ENCODE results near the gene TECPR1.

TECPR1 gene

GRCh38 chr7:98294326-98294725 lies 42.3 kb upstream of the TECPR1 start:
- H3K36me3 ChIP-seq (ENCODE audit: control insufficient read depth in 4 of 4, insufficient read depth in 4 of 4, low read length in 3 of 4) = peaks cover 0 to 38% (median 24%) of the 10 kb centered on the region in 4 experiments

GRCh38 chr7:98293746-98294145 lies 41.7 kb upstream of the TECPR1 start:
- H3K4me3 ChIP-seq (ENCODE audit: control insufficient read depth in 1 of 7, extremely low read depth in 1 of 7, insufficient read depth in 4 of 7, low read depth in 2 of 7, low read length in 6 of 7) = no peak overlapping the region
- H3K27ac ChIP-seq (ENCODE audit: insufficient read depth in 1 of 2, low read depth in 1 of 2, low read length in 2 of 2, poor library complexity in 1 of 2, severe bottlenecking in 2 of 2) = no peak overlapping the region
- 97% methylated on average over 7 of the region's 13 CpGs for WGBS (ENCODE audit: insufficient coverage)
- DNase-seq = no peak
- POLR2A ChIA-PET = no interaction called here
- peaks cover 0 to 5% (median 0%) of the 10 kb centered on the region in 4 experiments for H3K4me1 ChIP-seq (ENCODE audit: control extremely low read depth in 1 of 4, control insufficient read depth in 4 of 4, insufficient read depth in 4 of 4, low read length in 3 of 4)
- no peaks in the 10 kb centered on the region for H3K27me3 ChIP-seq (replicated peaks in 2 of 5; ENCODE audit: control insufficient read depth in 4 of 5, insufficient read depth in 5 of 5, low read length in 4 of 5)
- H3K9me3 ChIP-seq (ENCODE audit: control extremely low read depth in 1 of 5, control insufficient read depth in 4 of 5, insufficient read depth in 2 of 5, low read depth in 1 of 5, low read length in 4 of 5) = no peaks in the 10 kb centered on the region
- CTCF ChIA-PET = interaction anchor here (0.8 to 1.3 kb wide), 4 partner anchors 8 to 544 kb away, joined by 3 to 5 read pairs (median 3); no protein-coding TSS in a partner anchor
- peaks cover 0 to 41% (median 26%) of the 10 kb centered on the region in 4 experiments for H3K36me3 ChIP-seq (ENCODE audit: control insufficient read depth in 4 of 4, insufficient read depth in 4 of 4, low read length in 3 of 4)

More at GRCh38 chr7:98294326-98294725, 42.3 kb upstream of the TECPR1 start:
- no peak for DNase-seq
- Histone ChIP-seq H3K9me3 (ENCODE audit: control extremely low read depth in 1 of 5, control insufficient read depth in 4 of 5, insufficient read depth in 2 of 5, low read depth in 1 of 5, low read length in 4 of 5) (no peaks in the 10 kb centered on the region), H3K27ac (ENCODE audit: insufficient read depth in 1 of 2, low read depth in 1 of 2, low read length in 2 of 2, poor library complexity in 1 of 2, severe bottlenecking in 2 of 2) (no peak overlapping the region), H3K4me3 (ENCODE audit: control insufficient read depth in 1 of 7, extremely low read depth in 1 of 7, insufficient read depth in 4 of 7, low read depth in 2 of 7, low read length in 6 of 7) (no peak overlapping the region), H3K4me1 (ENCODE audit: control extremely low read depth in 1 of 4, control insufficient read depth in 4 of 4, insufficient read depth in 4 of 4, low read length in 3 of 4) (peaks cover 0 to 3% (median 0%) of the 10 kb centered on the region in 4 experiments), H3K27me3 (replicated peaks in 2 of 5; ENCODE audit: control insufficient read depth in 4 of 5, insufficient read depth in 5 of 5, low read length in 4 of 5) (no peaks in the 10 kb centered on the region)
- POLR2A ChIA-PET = no interaction called here
- 98% methylated on average over 15 of the region's 15 CpGs for WGBS (ENCODE audit: insufficient coverage)
- CTCF ChIA-PET = interaction anchor here (0.8 to 1.6 kb wide), 6 partner anchors 8 to 544 kb away, joined by 3 to 5 read pairs (median 3); no protein-coding TSS in a partner anchor

- no peak for DNase-seq
- Histone ChIP-seq H3K9me3 (ENCODE audit: control extremely low read depth in 1 of 5, control insufficient read depth in 4 of 5, insufficient read depth in 2 of 5, low read depth in 1 of 5, low read length in 4 of 5) (no peaks in the 10 kb centered on the region), H3K27me3 (replicated peaks in 2 of 5; ENCODE audit: control insufficient read depth in 4 of 5, insufficient read depth in 5 of 5, low read length in 4 of 5) (no peaks in the 10 kb centered on the region), H3K4me1 (ENCODE audit: control extremely low read depth in 1 of 4, control insufficient read depth in 4 of 4, insufficient read depth in 4 of 4, low read length in 3 of 4) (peaks cover 0 to 6% (median under 1%) of the 10 kb centered on the region in 4 experiments), H3K4me3 (ENCODE audit: control insufficient read depth in 1 of 7, extremely low read depth in 1 of 7, insufficient read depth in 4 of 7, low read depth in 2 of 7, low read length in 6 of 7) (no peak overlapping the region), H3K27ac (ENCODE audit: insufficient read depth in 1 of 2, low read depth in 1 of 2, low read length in 2 of 2, poor library complexity in 1 of 2, severe bottlenecking in 2 of 2) (no peak overlapping the region), H3K36me3 (ENCODE audit: control insufficient read depth in 4 of 4, insufficient read depth in 4 of 4, low read length in 3 of 4) (peaks cover 0 to 42% (median 27%) of the 10 kb centered on the region in 4 experiments)
- POLR2A ChIA-PET = no interaction called here
- CTCF ChIA-PET = interaction anchor here (0.9 to 1.1 kb wide), 2 partner anchors 25 to 545 kb away, joined by 3 read pairs; no protein-coding TSS in a partner anchor
- 96% methylated on average over 14 of the region's 17 CpGs for WGBS (ENCODE audit: insufficient coverage)
Observed at GRCh38 chr7:98293265-98293664, 41.2 kb upstream of the TECPR1 start.

GRCh38 chr7:98291717-98292116 lies 39.7 kb upstream of the TECPR1 start:
- 98% methylated on average over 6 of the region's 7 CpGs for WGBS (ENCODE audit: insufficient coverage)
- DNase-seq = peak in 2 of 3 donors; percentile 37 to 41
- Histone ChIP-seq H3K4me1 (ENCODE audit: control extremely low read depth in 1 of 4, control insufficient read depth in 4 of 4, insufficient read depth in 4 of 4, low read length in 3 of 4) (peaks cover 0 to 20% (median 11%) of the 10 kb centered on the region in 4 experiments), H3K36me3 (ENCODE audit: control insufficient read depth in 4 of 4, insufficient read depth in 4 of 4, low read length in 3 of 4) (peaks cover 0 to 50% (median 28%) of the 10 kb centered on the region in 4 experiments), H3K9me3 (ENCODE audit: control extremely low read depth in 1 of 5, control insufficient read depth in 4 of 5, insufficient read depth in 2 of 5, low read depth in 1 of 5, low read length in 4 of 5) (no peaks in the 10 kb centered on the region), H3K27ac (ENCODE audit: insufficient read depth in 1 of 2, low read depth in 1 of 2, low read length in 2 of 2, poor library complexity in 1 of 2, severe bottlenecking in 2 of 2) (no peak overlapping the region), H3K27me3 (replicated peaks in 2 of 5; ENCODE audit: control insufficient read depth in 4 of 5, insufficient read depth in 5 of 5, low read length in 4 of 5) (no peaks in the 10 kb centered on the region), H3K4me3 (ENCODE audit: control insufficient read depth in 1 of 7, extremely low read depth in 1 of 7, insufficient read depth in 4 of 7, low read depth in 2 of 7, low read length in 6 of 7) (no peak overlapping the region)
- POLR2A ChIA-PET = no interaction called here
- CTCF ChIA-PET = no interaction called here

GRCh38 chr7:98289333-98289875 lies 37.4 kb upstream of the TECPR1 start:
- ChIA-PET POLR2A (no interaction called here), CTCF (no interaction called here)
- no peaks in the 10 kb centered on the region for H3K27me3 ChIP-seq (replicated peaks in 2 of 5; ENCODE audit: control insufficient read depth in 4 of 5, insufficient read depth in 5 of 5, low read length in 4 of 5)
- DNase-seq = no peak
- no peak overlapping the region for H3K27ac ChIP-seq (ENCODE audit: insufficient read depth in 1 of 2, low read depth in 1 of 2, low read length in 2 of 2, poor library complexity in 1 of 2, severe bottlenecking in 2 of 2)
- H3K4me1 ChIP-seq (ENCODE audit: control extremely low read depth in 1 of 4, control insufficient read depth in 4 of 4, insufficient read depth in 4 of 4, low read length in 3 of 4) = peaks cover 0 to 44% (median 28%) of the 10 kb centered on the region in 4 experiments
- no peak overlapping the region for H3K4me3 ChIP-seq (ENCODE audit: control insufficient read depth in 1 of 7, extremely low read depth in 1 of 7, insufficient read depth in 4 of 7, low read depth in 2 of 7, low read length in 6 of 7)
- whole genome bisulfite sequencing (ENCODE audit: insufficient coverage) = 100% methylated on average over 3 of the region's 4 CpGs
- H3K36me3 ChIP-seq (ENCODE audit: control insufficient read depth in 4 of 4, insufficient read depth in 4 of 4, low read length in 3 of 4) = peaks cover 0 to 45% (median 28%) of the 10 kb centered on the region in 4 experiments
- no peaks in the 10 kb centered on the region for H3K9me3 ChIP-seq (ENCODE audit: control extremely low read depth in 1 of 5, control insufficient read depth in 4 of 5, insufficient read depth in 2 of 5, low read depth in 1 of 5, low read length in 4 of 5)

GRCh38 chr7:98288064-98288823 lies 36.2 kb upstream of the TECPR1 start:
- DNase-seq = no peak
- Histone ChIP-seq H3K9me3 (ENCODE audit: control extremely low read depth in 1 of 5, control insufficient read depth in 4 of 5, insufficient read depth in 2 of 5, low read depth in 1 of 5, low read length in 4 of 5) (no peaks in the 10 kb centered on the region), H3K36me3 (ENCODE audit: control insufficient read depth in 4 of 4, insufficient read depth in 4 of 4, low read length in 3 of 4) (peaks cover 0 to 43% (median 21%) of the 10 kb centered on the region in 4 experiments), H3K4me1 (ENCODE audit: control extremely low read depth in 1 of 4, control insufficient read depth in 4 of 4, insufficient read depth in 4 of 4, low read length in 3 of 4) (peaks cover under 1 to 55% (median 40%) of the 10 kb centered on the region in 4 experiments), H3K4me3 (ENCODE audit: control insufficient read depth in 1 of 7, extremely low read depth in 1 of 7, insufficient read depth in 4 of 7, low read depth in 2 of 7, low read length in 6 of 7) (no peak overlapping the region), H3K27me3 (replicated peaks in 2 of 5; ENCODE audit: control insufficient read depth in 4 of 5, insufficient read depth in 5 of 5, low read length in 4 of 5) (no peaks in the 10 kb centered on the region), H3K27ac (ENCODE audit: insufficient read depth in 1 of 2, low read depth in 1 of 2, low read length in 2 of 2, poor library complexity in 1 of 2, severe bottlenecking in 2 of 2) (peak overlapping the region in 1 of 2 experiments; percentile 34)
- CTCF ChIA-PET = interaction anchor here (1.7 kb wide), 1 partner anchor 20 kb away, joined by 5 read pairs; no protein-coding TSS in a partner anchor
- POLR2A ChIA-PET = interaction anchor here (0.5 kb wide), 1 partner anchor 28 kb away, joined by 5 read pairs; no protein-coding TSS in a partner anchor
- 60% methylated on average over 9 of the region's 12 CpGs for WGBS (ENCODE audit: insufficient coverage)

Data from common myeloid progenitor, CD34-positive (primary cell).